ENCODE data around the gene CCDC47.

The CCDC47 gene

DNA sequence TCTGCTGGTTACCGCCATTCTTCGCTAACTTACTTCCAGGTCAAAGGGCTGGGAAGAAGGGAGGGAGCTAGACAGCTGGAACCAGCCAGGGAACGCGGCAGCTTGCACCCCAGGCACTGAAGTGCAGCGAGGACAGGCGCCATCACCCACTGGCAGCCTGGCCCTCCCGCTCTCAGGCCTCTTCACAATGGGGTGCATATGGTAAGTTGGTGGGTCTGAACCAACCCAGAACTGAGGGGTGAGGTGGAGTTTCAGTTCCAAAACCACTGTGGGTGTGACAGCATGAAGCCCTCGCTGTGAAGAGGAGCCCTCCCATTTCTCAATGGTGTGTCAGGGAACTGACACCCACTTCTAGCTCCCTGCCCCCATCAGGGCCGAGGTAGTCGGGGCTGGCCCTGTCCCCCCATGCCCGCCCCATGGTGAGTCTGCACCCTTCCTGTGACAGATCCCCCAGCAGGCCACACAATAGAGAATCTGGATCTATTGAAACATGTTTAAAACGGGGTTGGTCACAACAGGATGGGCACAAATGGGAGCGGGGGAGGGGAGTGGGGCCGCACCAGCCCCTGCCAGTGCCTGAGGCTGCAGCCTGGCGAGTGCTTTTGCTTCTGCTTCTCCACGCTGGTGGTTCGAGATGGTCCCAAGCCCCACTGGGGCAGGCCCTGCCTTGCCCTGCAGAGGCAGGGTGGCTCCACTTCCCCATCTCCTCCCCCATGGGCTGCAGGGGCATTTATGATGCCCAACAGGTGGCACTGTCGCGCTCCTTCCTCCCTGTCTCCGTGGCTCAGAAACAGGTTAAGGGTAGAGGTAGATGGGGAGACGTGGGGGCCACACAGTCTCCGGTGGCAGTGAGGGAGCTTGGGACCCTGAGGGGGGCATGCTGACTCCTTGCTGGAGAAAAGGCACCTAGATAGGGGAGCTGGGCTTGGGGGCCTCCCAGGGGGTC, 75.8 kb downstream of the CCDC47 start:
- TF ChIP-seq, protein P1, sequence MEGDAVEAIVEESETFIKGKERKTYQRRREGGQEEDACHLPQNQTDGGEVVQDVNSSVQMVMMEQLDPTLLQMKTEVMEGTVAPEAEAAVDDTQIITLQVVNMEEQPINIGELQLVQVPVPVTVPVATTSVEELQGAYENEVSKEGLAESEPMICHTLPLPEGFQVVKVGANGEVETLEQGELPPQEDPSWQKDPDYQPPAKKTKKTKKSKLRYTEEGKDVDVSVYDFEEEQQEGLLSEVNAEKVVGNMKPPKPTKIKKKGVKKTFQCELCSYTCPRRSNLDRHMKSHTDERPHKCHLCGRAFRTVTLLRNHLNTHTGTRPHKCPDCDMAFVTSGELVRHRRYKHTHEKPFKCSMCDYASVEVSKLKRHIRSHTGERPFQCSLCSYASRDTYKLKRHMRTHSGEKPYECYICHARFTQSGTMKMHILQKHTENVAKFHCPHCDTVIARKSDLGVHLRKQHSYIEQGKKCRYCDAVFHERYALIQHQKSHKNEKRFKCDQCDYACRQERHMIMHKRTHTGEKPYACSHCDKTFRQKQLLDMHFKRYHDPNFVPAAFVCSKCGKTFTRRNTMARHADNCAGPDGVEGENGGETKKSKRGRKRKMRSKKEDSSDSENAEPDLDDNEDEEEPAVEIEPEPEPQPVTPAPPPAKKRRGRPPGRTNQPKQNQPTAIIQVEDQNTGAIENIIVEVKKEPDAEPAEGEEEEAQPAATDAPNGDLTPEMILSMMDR (IDR thresholded peaks at IDR 0.05; ENCODE audit: low read depth, low read length), result peak; percentile 35
- DNase-seq (ENCODE audit: extremely low read depth, low read depth), result no peak

GRCh38 chr17:63696381-63696961, 76.9 kb downstream of the CCDC47 start:
- no peak for DNase-seq (ENCODE audit: extremely low read depth, low read depth)
- TF ChIP-seq, protein P1 (IDR thresholded peaks at IDR 0.05; ENCODE audit: low read depth, low read length), result peak; percentile 26

- DNase-seq (ENCODE audit: extremely low read depth, low read depth), result no peak
- TF ChIP-seq, protein P1 (IDR thresholded peaks at IDR 0.05; ENCODE audit: low read depth, low read length), result no peak
Observed at GRCh38 chr17:63695889-63696288, 77.5 kb downstream of the CCDC47 start.

Measured in AG09319 (cell line).